GM10248 (cell line): ENCODE results near the gene COL7A1.

Experiments used
- CTCF ChIA-PET: fragments of 300-600 bp; sonication (Branson Sonifier 250); formaldehyde crosslinking; extraction: SDS; loops from one replicate; lab custom pipeline; 2021; ENCODE audit warnings: antibody characterized with exemption; lab: Yijun Ruan, JAX
- POLR2A ChIA-PET: fragments of 350-650 bp; sonication (Branson Sonifier 250); formaldehyde crosslinking; extraction: SDS; loops from one replicate; lab custom pipeline; 2020; ENCODE audit warnings: antibody characterized with exemption; lab: Yijun Ruan, JAX
- DNase-seq: peaks from one replicate; pipeline ENCODE4 v3.0.0; 2012; ENCODE audit errors: extremely low spot score
- TF ChIP-seq, protein P1 (sequence below): IDR thresholded peaks from 2 replicates; pipeline ENCODE4 v1.5.1; 2012; ENCODE audit warnings: mild to moderate bottlenecking, low read depth; ENCODE audit errors: extremely low read depth, missing control alignments, control extremely low read depth

The COL7A1 gene

GRCh38 chr3:48599077-48599501, 4.0 kb upstream of the COL7A1 start:
- DNase-seq, result no peak
- CTCF ChIA-PET, result no interaction called here
- POLR2A ChIA-PET, result no interaction called here
- TF ChIP-seq, protein P1, sequence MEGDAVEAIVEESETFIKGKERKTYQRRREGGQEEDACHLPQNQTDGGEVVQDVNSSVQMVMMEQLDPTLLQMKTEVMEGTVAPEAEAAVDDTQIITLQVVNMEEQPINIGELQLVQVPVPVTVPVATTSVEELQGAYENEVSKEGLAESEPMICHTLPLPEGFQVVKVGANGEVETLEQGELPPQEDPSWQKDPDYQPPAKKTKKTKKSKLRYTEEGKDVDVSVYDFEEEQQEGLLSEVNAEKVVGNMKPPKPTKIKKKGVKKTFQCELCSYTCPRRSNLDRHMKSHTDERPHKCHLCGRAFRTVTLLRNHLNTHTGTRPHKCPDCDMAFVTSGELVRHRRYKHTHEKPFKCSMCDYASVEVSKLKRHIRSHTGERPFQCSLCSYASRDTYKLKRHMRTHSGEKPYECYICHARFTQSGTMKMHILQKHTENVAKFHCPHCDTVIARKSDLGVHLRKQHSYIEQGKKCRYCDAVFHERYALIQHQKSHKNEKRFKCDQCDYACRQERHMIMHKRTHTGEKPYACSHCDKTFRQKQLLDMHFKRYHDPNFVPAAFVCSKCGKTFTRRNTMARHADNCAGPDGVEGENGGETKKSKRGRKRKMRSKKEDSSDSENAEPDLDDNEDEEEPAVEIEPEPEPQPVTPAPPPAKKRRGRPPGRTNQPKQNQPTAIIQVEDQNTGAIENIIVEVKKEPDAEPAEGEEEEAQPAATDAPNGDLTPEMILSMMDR, result no peak

GRCh38 chr3:48598323-48599076, 3.4 kb upstream of the COL7A1 start:
- DNase-seq, result no peak
- TF ChIP-seq, protein P1, result no peak
- POLR2A ChIA-PET, result interaction anchor here (0.6 kb wide), 1 partner anchor 146 kb away, joined by 4 read pairs; no protein-coding TSS in a partner anchor
- CTCF ChIA-PET, result interaction anchor here (1.9 kb wide), 1 partner anchor 41 kb away, joined by 6 read pairs; no protein-coding TSS in a partner anchor

- CTCF ChIA-PET, result interaction anchor here (1.2 to 1.9 kb wide), 3 partner anchors 12 to 161 kb away, joined by 3 to 6 read pairs (median 3); partner anchors contain the start of gene UQCRC1
- no peak for DNase-seq
- POLR2A ChIA-PET, result no interaction called here
- TF ChIP-seq, protein P1, result no peak
Measured at GRCh38 chr3:48597408-48597800, 2.3 kb upstream of the COL7A1 start.

DNA sequence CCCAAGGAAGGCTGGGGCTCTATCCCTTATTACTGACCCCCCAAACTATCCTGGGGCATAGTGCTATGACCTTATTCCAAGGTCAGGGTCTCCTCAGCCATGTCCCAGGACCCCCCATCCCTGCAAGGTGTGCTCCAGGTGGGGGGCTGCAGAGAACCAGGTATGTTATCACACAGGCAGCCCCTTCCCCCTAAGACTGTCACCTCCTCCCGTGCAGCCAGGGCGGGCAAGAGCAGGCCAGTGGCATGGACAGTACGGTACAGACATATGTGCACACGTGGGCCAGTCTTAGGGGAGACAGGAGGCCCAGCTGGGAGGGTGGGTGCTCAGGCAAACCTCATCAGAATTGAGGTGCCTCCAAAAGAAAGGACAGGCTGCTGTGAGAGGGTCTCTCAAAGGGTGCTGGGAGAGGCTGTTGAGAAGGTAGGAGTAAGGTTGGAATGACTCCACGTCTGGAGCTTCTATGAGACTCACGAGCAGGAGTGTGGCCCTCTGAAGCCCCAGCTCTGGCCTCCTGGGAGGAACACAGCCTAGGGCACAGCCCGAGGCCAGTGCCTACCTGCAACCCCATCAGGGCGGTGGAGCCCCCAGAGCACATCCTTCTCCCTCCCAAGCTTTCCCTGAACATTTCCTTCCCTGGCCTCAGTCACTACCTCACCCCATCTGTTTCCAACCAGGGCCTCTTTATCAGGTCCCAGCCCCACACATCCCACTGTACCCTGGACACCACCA, 1.7 kb upstream of the COL7A1 start:
- CTCF ChIA-PET, result interaction anchor here (1.2 to 1.9 kb wide), 3 partner anchors 12 to 161 kb away, joined by 3 to 6 read pairs (median 3); partner anchors contain the start of gene UQCRC1
- DNase-seq, result no peak
- TF ChIP-seq, protein P1, result no peak
- POLR2A ChIA-PET, result no interaction called here

- CTCF ChIA-PET, result interaction anchor here (1.5 kb wide), 1 partner anchor 13 kb away, joined by 3 read pairs; the partner anchor contains the start of gene UQCRC1
- POLR2A ChIA-PET, result no interaction called here
- DNase-seq, result no peak
- TF ChIP-seq, protein P1, result no peak
Measured at GRCh38 chr3:48596157-48596556, 1.0 kb upstream of the COL7A1 start.

GRCh38 chr3:48595526-48596121, 495 bp upstream of the COL7A1 start:
- ChIA-PET CTCF (no interaction called here), POLR2A (no interaction called here)
- DNase-seq, result no peak
- TF ChIP-seq, protein P1, result no peak
